Right cardiac atrium (tissue), 5 donors: Measurements from ENCODE around the gene CCDC15. TPM values are rescaled to one million over a fixed set of nuclear protein-coding genes. Genes with fewer than 3 reads are reported as not detected.

ENCODE experiments used
- ATAC-seq, 2 donors: fragments of 200-7000 bp; cut with Tn5 transposase; one replicate each; pipeline versions ENCODE4 v1.8.0 to v1.9.1; 2020; ENCODE audit warnings: moderate library complexity in 2 of 2, mild to moderate bottlenecking in 1 of 2
- DNase-seq, 3 donors: peaks; one replicate each; pipeline ENCODE4 v3.0.0-alpha.2; 2020
- H3K27ac ChIP-seq: one replicate; pipeline ENCODE4 v1.5.1; 2013; ENCODE audit warnings: mild to moderate bottlenecking, low read length, control low read depth, moderate library complexity
- H3K27me3 ChIP-seq: one replicate; pipeline ENCODE4 v1.6.1; 2013; ENCODE audit not compliant: control insufficient read depth, insufficient read depth
- H3K4me1 ChIP-seq: one replicate; pipeline ENCODE4 v1.6.1; 2013; ENCODE audit warnings: low read length; ENCODE audit not compliant: control insufficient read depth, insufficient read depth
- H3K4me3 ChIP-seq: one replicate; pipeline ENCODE4 v1.5.1; 2013; ENCODE audit warnings: low read length, control low read depth
- H3K9me3 ChIP-seq: one replicate; pipeline ENCODE4 v1.6.1; 2013; ENCODE audit warnings: low read length; ENCODE audit not compliant: control insufficient read depth
- WGBS: extraction: QIAGEN DNeasy Blood & Tissue Kit; methylation state at CpG from one replicate; pipeline ENCODE4 v1.1.7; 2013; 5-methylcytosine and 5-hydroxymethylcytosine counted together
- intact Hi-C, 4 donors: fragments of 100-400 bp; cut with DNase I; formaldehyde crosslinking; loops; one replicate each; pipeline versions ENCODE4 v1.11.0 to v1.14.0; 2022 to 2023
- polyA plus RNA-seq: library from polyadenylated mRNA; stranded (reverse); fragments of 200-250 nt; gene quantifications from one replicate; pipeline ENCODE4 v1.2.3, GENCODE V29; 2013
- total RNA-seq, 4 donors: library from RNA; stranded (reverse); fragmentation: NEBNext Ultra II Directional; extraction: Animal tissue kit (Norgen Biotek cat#: 25700); gene quantifications; one replicate each; pipeline ENCODE4 v1.2.1, GENCODE V29; 2021
- donor health status: healthy with polysubstance abuse.
- donor health status: DM: no; HTN: yes; CAD: no.
- donor health status: DM: no; HTN: no; CAD: no.
- donor health status: DM: no; HTN: yes; CAD: no; lungs with severe emphysema.
- donor health status: DM: yes; HTN: yes; CAD: no.

CCDC15 gene
- total and polyA plus RNA-seq, 5 donors: 0.09 to 0.47 (median 0.25) TPM

GRCh38 chr11:124928942-124929665, 24.9 kb upstream of the CCDC15 start:
- DNase-seq: peak in 1 of 3 donors; percentile 46
- intact Hi-C loops: no loop called here
- Histone ChIP-seq H3K4me3 (no peak overlapping the region), H3K9me3 (no peaks in the 10 kb centered on the region), H3K4me1 (no peaks in the 10 kb centered on the region), H3K27me3 (no peaks in the 10 kb centered on the region), H3K27ac (no peak overlapping the region)
- WGBS: 35% methylated on average over 4 of the region's 4 CpGs
- no peak for ATAC-seq

- Histone ChIP-seq H3K27ac (no peak overlapping the region), H3K4me3 (no peak overlapping the region), H3K9me3 (no peaks in the 10 kb centered on the region), H3K4me1 (no peaks in the 10 kb centered on the region), H3K27me3 (no peaks in the 10 kb centered on the region)
- 80% methylated on average over 3 of the region's 3 CpGs for WGBS
- no peak for ATAC-seq
- DNase-seq: no peak
- intact Hi-C loops: no loop called here
Measured at GRCh38 chr11:124930799-124931198, 23.2 kb upstream of the CCDC15 start.

GRCh38 chr11:124934862-124935547, 19.0 kb upstream of the CCDC15 start:
- Histone ChIP-seq H3K4me3 (no peak overlapping the region), H3K4me1 (no peaks in the 10 kb centered on the region), H3K9me3 (no peaks in the 10 kb centered on the region), H3K27ac (no peak overlapping the region), H3K27me3 (no peaks in the 10 kb centered on the region)
- WGBS: 66% methylated on average over 4 of the region's 4 CpGs
- ATAC-seq (no peak), DNase-seq (no peak)
- intact Hi-C loops: no loop called here

- DNase-seq (no peak), ATAC-seq (no peak)
- intact Hi-C loops: no loop called here
- no peaks in the 10 kb centered on the region for H3K27me3 ChIP-seq
- no peaks in the 10 kb centered on the region for H3K4me1 ChIP-seq
- no peaks in the 10 kb centered on the region for H3K9me3 ChIP-seq
- no peak within 1 kb of the TSS for H3K4me3 ChIP-seq
- WGBS: 84% methylated on average over 18 of the region's 18 CpGs
- H3K27ac ChIP-seq: no peak within 1 kb of the TSS
Measured at GRCh38 chr11:124935548-124936514, 18.2 kb upstream of the CCDC15 start, which contains the start of gene HEPACAM. HEPACAM (minus strand) TSS chr11:124936047; CDS start chr11:124936006, 41 bp downstream.

- Histone ChIP-seq H3K27ac (no peak overlapping the region), H3K27me3 (no peaks in the 10 kb centered on the region), H3K4me1 (no peaks in the 10 kb centered on the region), H3K9me3 (no peaks in the 10 kb centered on the region), H3K4me3 (no peak overlapping the region)
- DNase-seq (no peak), ATAC-seq (no peak)
- intact Hi-C loops: no loop called here
- 82% methylated on average over 3 of the region's 3 CpGs for whole genome bisulfite sequencing
Measured at GRCh38 chr11:124937336-124937935, 16.6 kb upstream of the CCDC15 start.

- DNase-seq (no peak), ATAC-seq (no peak)
- H3K4me3 ChIP-seq: no peak overlapping the region
- no peak overlapping the region for H3K27ac ChIP-seq
- no peaks in the 10 kb centered on the region for H3K27me3 ChIP-seq
- H3K4me1 ChIP-seq: no peaks in the 10 kb centered on the region
- H3K9me3 ChIP-seq: no peaks in the 10 kb centered on the region
- WGBS: 74% methylated on average over 6 of the region's 6 CpGs
- intact Hi-C loops: no loop called here
Measured at GRCh38 chr11:124938206-124938765, 15.7 kb upstream of the CCDC15 start.

GRCh38 chr11:124938970-124939369, 15.0 kb upstream of the CCDC15 start:
- ATAC-seq: no peak
- no peak overlapping the region for H3K4me3 ChIP-seq
- H3K4me1 ChIP-seq: no peaks in the 10 kb centered on the region
- WGBS: 80% methylated on average over 6 of the region's 6 CpGs
- H3K9me3 ChIP-seq: no peaks in the 10 kb centered on the region
- no peaks in the 10 kb centered on the region for H3K27me3 ChIP-seq
- intact Hi-C loops: no loop called here
- no peak for DNase-seq
- no peak overlapping the region for H3K27ac ChIP-seq

- Histone ChIP-seq H3K4me3 (no peak overlapping the region), H3K27ac (no peak overlapping the region), H3K9me3 (no peaks in the 10 kb centered on the region), H3K4me1 (no peaks in the 10 kb centered on the region), H3K27me3 (no peaks in the 10 kb centered on the region)
- WGBS: 100% methylated on average over 1 of the region's 1 CpG
- no peak for DNase-seq
- no peak for ATAC-seq
- intact Hi-C loops: no loop called here
Measured at GRCh38 chr11:124941703-124942102, 12.3 kb upstream of the CCDC15 start.

GRCh38 chr11:124942466-124943253, 11.3 kb upstream of the CCDC15 start:
- no peaks in the 10 kb centered on the region for H3K27me3 ChIP-seq
- intact Hi-C loops: no loop called here

GRCh38 chr11:124943254-124943616, 10.8 kb upstream of the CCDC15 start:
- H3K27me3 ChIP-seq: no peaks in the 10 kb centered on the region
- DNase-seq (no peak), ATAC-seq (no peak)
- H3K9me3 ChIP-seq: no peaks in the 10 kb centered on the region
- intact Hi-C loops: no loop called here
- H3K27ac ChIP-seq: no peak overlapping the region
- 65% methylated on average over 5 of the region's 5 CpGs for WGBS
- no peaks in the 10 kb centered on the region for H3K4me1 ChIP-seq
- H3K4me3 ChIP-seq: no peak overlapping the region

More at GRCh38 chr11:124942466-124943253, 11.3 kb upstream of the CCDC15 start:
- Histone ChIP-seq H3K4me1 (no peaks in the 10 kb centered on the region), H3K27ac (no peak overlapping the region), H3K9me3 (no peaks in the 10 kb centered on the region), H3K4me3 (no peak overlapping the region)
- 65% methylated on average over 6 of the region's 6 CpGs for whole genome bisulfite sequencing
- DNase-seq (no peak), ATAC-seq (no peak)
